C4-2B (cell line): Measurements from ENCODE around the gene DLGAP1.

Experiments used
- H3K27ac ChIP-seq: fragments of 450-650 bp; 2 replicates; pipeline ENCODE4 v1.5.1; 2017
- CTCF ChIP-seq: fragments of 450-650 bp; conservative IDR thresholded peaks from 2 replicates; pipeline ENCODE4 v1.5.1; 2017; ENCODE audit warnings: mild to moderate bottlenecking
- ZFX ChIP-seq: fragments of 450-650 bp; IDR thresholded peaks from 2 replicates; pipeline ENCODE4 v1.6.1; 2017

The DLGAP1 gene

GRCh38 chr18:3867864-3868311 is 587.2 kb downstream of the DLGAP1 start:
- no peak overlapping the region for H3K27ac ChIP-seq
- no peak for TF ChIP-seq ZFX
- no peak for TF ChIP-seq CTCF

DNA sequence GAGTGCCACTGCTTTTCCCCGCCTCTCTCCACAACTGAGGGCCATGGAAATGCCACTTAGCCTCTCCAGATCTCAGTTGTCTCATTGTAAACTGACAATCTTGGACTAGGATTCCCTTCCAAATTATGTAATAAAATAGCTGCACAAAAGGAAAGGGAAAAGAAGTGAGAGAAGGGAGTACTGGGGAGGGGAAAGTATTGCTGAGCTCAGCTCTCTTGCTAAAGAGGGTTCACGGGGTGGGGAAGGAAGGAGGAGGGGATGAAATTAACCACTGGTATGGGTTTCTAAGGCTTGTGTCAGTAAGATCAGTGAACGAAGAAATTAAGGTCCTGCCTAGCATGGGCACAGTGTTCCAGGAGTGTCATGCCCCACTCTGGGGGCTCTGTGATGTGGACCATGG is 587.9 kb downstream of the DLGAP1 start:
- no peak overlapping the region for H3K27ac ChIP-seq
- TF ChIP-seq CTCF (no peak), ZFX (no peak)

DNA sequence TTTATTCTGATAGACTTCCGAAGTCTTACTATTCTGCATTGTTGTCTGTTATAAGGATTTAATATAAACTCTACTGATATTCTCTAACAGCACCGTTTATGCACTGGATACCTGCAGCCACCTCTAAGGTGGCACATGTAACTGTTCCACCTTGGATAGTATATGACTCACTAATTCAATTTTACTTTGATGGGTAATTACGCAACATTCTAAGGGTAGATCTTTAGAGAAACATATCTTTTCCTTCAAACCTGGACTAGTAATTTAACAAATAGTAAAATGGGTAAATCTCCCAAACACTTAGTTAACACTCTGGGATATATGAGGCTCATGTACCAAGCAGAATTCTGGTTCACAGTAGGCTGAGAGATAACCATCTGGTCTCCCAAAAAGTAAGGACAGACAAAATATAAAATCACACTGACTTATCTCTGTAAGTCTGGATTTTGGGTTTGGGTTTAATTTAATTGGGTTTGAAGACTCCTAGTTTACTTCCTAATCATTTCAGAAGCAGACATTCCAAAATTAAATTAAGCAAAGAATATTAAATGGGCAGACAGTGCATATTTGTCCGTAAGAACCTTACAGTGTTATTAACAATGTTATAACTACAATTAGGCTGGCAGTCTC is 590.3 kb downstream of the DLGAP1 start:
- no peak for TF ChIP-seq ZFX
- no peak for TF ChIP-seq CTCF
- H3K27ac ChIP-seq: no peak overlapping the region

DNA sequence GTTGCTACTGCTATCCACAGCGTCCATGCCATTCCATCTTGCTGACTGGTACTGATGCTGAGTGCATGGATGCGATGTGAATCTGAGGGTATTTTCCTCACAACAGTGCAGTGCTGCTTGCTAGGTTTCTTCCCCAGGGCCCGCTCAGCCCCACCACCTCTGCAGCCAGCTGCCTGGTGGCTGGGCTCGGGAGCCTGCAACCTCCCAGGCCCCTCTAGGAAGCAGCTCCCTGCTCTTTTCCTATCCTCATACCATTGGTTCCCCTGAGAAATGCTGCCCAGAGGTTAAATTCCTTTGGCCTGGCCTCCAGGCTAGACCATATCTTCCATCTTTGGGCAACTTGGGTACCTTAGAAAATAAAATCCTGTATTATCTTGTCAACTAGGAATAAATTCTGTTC is 591.5 kb downstream of the DLGAP1 start:
- TF ChIP-seq ZFX (no peak), CTCF (no peak)
- H3K27ac ChIP-seq: no peak overlapping the region

DNA sequence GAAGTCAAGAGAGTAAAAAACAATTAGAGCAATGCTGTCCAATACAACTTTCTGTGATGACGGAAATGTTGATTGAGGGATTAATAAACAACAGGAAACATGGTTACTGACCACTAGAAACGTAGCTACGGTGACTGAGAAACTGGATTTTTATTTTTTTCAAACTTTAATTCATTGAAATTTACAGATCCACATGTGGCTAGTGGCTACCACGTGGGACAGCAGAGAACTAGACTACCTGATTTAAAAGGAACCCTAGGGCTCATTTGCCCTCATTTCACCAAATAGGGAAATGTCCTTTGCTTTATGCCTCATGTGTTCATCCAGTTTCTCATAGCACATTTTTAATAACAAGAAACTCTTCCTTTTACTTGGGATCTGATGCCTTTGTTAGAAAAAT is 592.1 kb downstream of the DLGAP1 start:
- TF ChIP-seq ZFX (no peak), CTCF (no peak)
- H3K27ac ChIP-seq: no peak overlapping the region

DNA sequence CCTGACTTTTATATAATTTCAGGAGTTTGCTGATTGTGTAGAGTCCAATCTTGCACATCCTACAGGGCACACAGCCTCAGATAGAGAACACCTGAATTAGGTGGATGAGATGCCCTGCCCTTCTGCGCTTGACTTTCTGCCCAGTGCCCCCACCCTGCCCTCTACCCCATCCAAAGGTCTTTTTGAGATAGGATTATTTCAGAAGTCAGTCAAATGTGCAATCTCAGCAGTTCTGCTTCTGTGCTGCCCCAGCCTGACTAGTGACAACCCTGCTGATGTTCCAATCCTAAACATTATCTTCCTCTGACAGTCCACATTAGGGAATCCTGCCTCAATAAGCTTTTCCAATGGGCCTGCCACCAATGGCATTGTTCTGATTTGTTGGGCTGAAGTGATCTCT is 593.6 kb downstream of the DLGAP1 start:
- TF ChIP-seq CTCF (no peak), ZFX (no peak)
- no peak overlapping the region for H3K27ac ChIP-seq

DNA sequence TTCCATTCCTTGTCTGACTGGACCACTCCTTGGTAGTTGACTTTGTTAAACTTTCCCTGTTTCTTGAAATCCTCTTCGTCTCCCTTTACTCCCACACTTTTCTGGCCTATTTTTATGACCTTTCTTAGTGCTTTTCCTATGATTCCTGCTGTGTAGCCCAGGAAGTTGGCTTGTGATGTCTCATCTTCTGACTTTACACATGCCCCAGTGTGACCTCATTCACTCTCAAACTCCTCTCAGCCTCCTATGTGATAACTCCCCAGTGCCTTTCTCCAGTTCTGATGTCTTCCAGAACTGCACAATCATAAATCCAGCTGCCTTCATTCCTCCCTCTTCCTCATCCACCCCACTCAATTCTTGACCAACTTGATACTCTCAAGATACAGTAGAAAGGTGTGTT is 597.6 kb downstream of the DLGAP1 start:
- TF ChIP-seq ZFX (no peak), CTCF (no peak)
- no peak overlapping the region for H3K27ac ChIP-seq
